PC-3 (cell line): ENCODE data around the gene AIRE. TPM values are rescaled to one million over a fixed set of nuclear protein-coding genes. Genes with fewer than 3 reads are reported as not detected.

ENCODE experiments used
- ATAC-seq: fragments of 200-7000 bp; cut with Tn5 transposase; 2 replicates; pipeline ENCODE4 v1.9.1; 2020; ENCODE audit warnings: mild to moderate bottlenecking, moderate library complexity
- BruUV-seq: library from RNA; stranded (reverse); fragments of 400-500 nt; replicated peaks from 2 replicates; lab custom pipeline; 2021; lab: Mats Ljungman, UMichigan
- CTCF ChIA-PET: fragments of 300-600 bp; sonication (Branson Sonifier 250); formaldehyde crosslinking; loops from one replicate; lab custom pipeline; 2022; ENCODE audit warnings: antibody characterized with exemption; lab: Charles Lee
- POLR2A ChIA-PET: fragments of 300-600 bp; sonication (Branson Sonifier 250); formaldehyde crosslinking; loops from one replicate; lab custom pipeline; 2022; ENCODE audit warnings: antibody characterized with exemption; ENCODE audit not compliant: unreplicated experiment; lab: Charles Lee
- DNase-seq: peaks from one replicate; pipeline ENCODE4 v3.0.0-alpha.2; 2015
- H2AFZ ChIP-seq: fragments of 300-600 bp; sonication (generic); 2 replicates; pipeline ENCODE4 v1.6.0; 2016; ENCODE audit warnings: antibody characterized with exemption, low read length
- H3F3A ChIP-seq: fragments of 300-600 bp; sonication (generic); one replicate; pipeline ENCODE4 v1.6.0; 2017; ENCODE audit warnings: antibody characterized with exemption, low read length, control low read depth, mild to moderate bottlenecking; ENCODE audit not compliant: unreplicated experiment
- H3K27ac ChIP-seq: fragments of 300-600 bp; sonication (generic); 2 replicates; pipeline ENCODE4 v1.5.1; 2016; ENCODE audit warnings: mild to moderate bottlenecking, low read length
- H3K27me3 ChIP-seq: fragments of 300-600 bp; sonication (generic); 2 replicates; pipeline ENCODE4 v1.6.1; 2016; ENCODE audit warnings: low read length, mixed read lengths
- H3K36me3 ChIP-seq: fragments of 300-600 bp; sonication (generic); 2 replicates; pipeline ENCODE4 v1.6.1; 2016; ENCODE audit warnings: low read depth, mixed run types, low read length, mixed read lengths
- H3K4me1 ChIP-seq: fragments of 300-600 bp; sonication (generic); 2 replicates; pipeline ENCODE4 v1.5.1; 2016; ENCODE audit warnings: low read length; ENCODE audit not compliant: insufficient read depth
- H3K4me2 ChIP-seq: fragments of 300-600 bp; sonication (generic); 2 replicates; pipeline ENCODE4 v1.6.0; 2016; ENCODE audit warnings: low read length
- H3K4me3 ChIP-seq: fragments of 300-600 bp; sonication (generic); 2 replicates; pipeline ENCODE4 v1.5.1; 2016; ENCODE audit warnings: mild to moderate bottlenecking, low read length, mixed read lengths
- H3K79me2 ChIP-seq: fragments of 300-600 bp; sonication (generic); 2 replicates; pipeline ENCODE4 v1.6.1; 2017; ENCODE audit warnings: low read length, mixed read lengths
- H3K9ac ChIP-seq: fragments of 300-600 bp; sonication (generic); 2 replicates; pipeline ENCODE4 v1.6.0; 2016; ENCODE audit warnings: mild to moderate bottlenecking, low read length
- H3K9me2 ChIP-seq: fragments of 300-600 bp; sonication (generic); replicated peaks from 2 replicates; pipeline ENCODE4 v1.6.1; 2016; ENCODE audit warnings: mixed run types, low read length, mixed read lengths
- H3K9me3 ChIP-seq: fragments of 300-600 bp; sonication (generic); 2 replicates; pipeline ENCODE4 v1.6.1; 2016; ENCODE audit warnings: low read length, mixed read lengths
- H4K20me1 ChIP-seq: fragments of 300-600 bp; sonication (generic); 2 replicates; pipeline ENCODE4 v1.6.1; 2016; ENCODE audit warnings: low read length, mixed read lengths
- EZH2 ChIP-seq: fragments of 300-600 bp; sonication (generic); IDR thresholded peaks from one replicate; pipeline ENCODE4 v1.6.1; 2017; ENCODE audit warnings: antibody characterized with exemption, mild to moderate bottlenecking, low read length; ENCODE audit not compliant: unreplicated experiment
- EZH2phosphoT487 ChIP-seq: fragments of 300-600 bp; sonication (generic); IDR thresholded peaks from 2 replicates; pipeline ENCODE4 v1.6.1; 2018; ENCODE audit warnings: mild to moderate bottlenecking, antibody characterized with exemption, low read length, borderline replicate concordance
- intact Hi-C: fragments of 100-400 bp; cut with micrococcal nuclease; formaldehyde crosslinking; loops from 2 replicates; pipeline ENCODE4 v1.9.0; 2023
- total RNA-seq: library from RNA; depleted of rRNA; stranded (reverse); fragments of >200 nt; gene quantifications from 2 replicates; pipeline ENCODE4 v1.2.3, GENCODE V29; 2014
- TF ChIP-seq, protein P1 (sequence below): fragments of 300-600 bp; sonication (generic); conservative IDR thresholded peaks from 2 replicates; pipeline ENCODE4 v1.5.1; 2017; ENCODE audit warnings: antibody characterized with exemption, low read depth, mild to moderate bottlenecking, low read length

The AIRE gene
- total RNA-seq, 1 experiment from 2014 or later = not detected

DNA sequence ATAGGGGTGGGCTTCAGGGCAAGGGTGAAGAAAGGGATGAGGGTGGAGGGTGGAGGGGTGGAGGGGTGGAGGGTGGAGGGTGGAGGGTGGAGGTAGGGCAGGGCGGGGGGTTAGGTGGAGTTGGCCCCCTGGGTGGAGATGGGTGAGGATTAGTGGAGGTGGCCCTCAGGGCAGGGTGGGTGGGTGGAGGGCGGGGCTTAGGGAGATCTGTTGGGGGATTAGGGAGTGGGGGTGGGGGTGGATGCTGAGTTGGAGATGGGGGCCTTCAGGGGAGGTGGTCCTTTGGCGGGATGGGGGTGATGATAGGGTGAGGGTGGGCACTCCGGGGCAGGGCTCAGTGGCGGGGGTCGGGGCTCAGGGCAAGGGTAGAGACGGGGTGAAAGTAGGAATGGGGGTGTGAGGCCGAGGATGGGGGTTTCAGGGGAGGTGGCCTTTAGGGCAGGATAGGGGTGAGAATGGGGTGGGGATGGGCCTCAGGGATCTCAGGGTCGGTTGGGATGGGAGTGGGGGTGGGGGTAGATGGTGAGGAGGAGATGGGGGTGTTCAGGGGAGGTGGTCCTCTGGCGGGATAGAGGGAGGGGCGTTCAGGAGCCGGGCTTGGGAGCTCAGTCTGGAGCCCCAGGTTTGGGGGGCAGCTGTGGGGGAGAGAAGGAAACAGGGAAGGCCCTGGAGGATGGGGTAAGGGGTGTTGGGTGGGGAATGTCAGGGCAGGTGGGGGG, 23.2 kb upstream of the AIRE start:
- no peaks in the 10 kb centered on the region for H3K4me1 ChIP-seq
- H3K9me2 ChIP-seq = no peaks in the 10 kb centered on the region
- no peaks in the 10 kb centered on the region for H3K9me3 ChIP-seq
- no peak for TF ChIP-seq EZH2phosphoT487
- TF ChIP-seq, protein P1, sequence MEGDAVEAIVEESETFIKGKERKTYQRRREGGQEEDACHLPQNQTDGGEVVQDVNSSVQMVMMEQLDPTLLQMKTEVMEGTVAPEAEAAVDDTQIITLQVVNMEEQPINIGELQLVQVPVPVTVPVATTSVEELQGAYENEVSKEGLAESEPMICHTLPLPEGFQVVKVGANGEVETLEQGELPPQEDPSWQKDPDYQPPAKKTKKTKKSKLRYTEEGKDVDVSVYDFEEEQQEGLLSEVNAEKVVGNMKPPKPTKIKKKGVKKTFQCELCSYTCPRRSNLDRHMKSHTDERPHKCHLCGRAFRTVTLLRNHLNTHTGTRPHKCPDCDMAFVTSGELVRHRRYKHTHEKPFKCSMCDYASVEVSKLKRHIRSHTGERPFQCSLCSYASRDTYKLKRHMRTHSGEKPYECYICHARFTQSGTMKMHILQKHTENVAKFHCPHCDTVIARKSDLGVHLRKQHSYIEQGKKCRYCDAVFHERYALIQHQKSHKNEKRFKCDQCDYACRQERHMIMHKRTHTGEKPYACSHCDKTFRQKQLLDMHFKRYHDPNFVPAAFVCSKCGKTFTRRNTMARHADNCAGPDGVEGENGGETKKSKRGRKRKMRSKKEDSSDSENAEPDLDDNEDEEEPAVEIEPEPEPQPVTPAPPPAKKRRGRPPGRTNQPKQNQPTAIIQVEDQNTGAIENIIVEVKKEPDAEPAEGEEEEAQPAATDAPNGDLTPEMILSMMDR = no peak
- no peak for TF ChIP-seq EZH2
- ATAC-seq (no peak), DNase-seq (no peak)
- H3K9ac ChIP-seq = no peak overlapping the region
- POLR2A ChIA-PET = no interaction called here
- no peak overlapping the region for H3K4me3 ChIP-seq
- H3K4me2 ChIP-seq = no peak overlapping the region
- no peaks in the 10 kb centered on the region for H4K20me1 ChIP-seq
- intact Hi-C loops = no loop called here
- no peaks in the 10 kb centered on the region for H3K79me2 ChIP-seq
- H3F3A ChIP-seq = no peaks in the 10 kb centered on the region
- H3K27me3 ChIP-seq = no peaks in the 10 kb centered on the region
- H2AFZ ChIP-seq = no peak overlapping the region
- no peak overlapping the region for H3K27ac ChIP-seq
- no TSS peak for BruUV-seq
- no peaks in the 10 kb centered on the region for H3K36me3 ChIP-seq
- CTCF ChIA-PET = no interaction called here

DNA sequence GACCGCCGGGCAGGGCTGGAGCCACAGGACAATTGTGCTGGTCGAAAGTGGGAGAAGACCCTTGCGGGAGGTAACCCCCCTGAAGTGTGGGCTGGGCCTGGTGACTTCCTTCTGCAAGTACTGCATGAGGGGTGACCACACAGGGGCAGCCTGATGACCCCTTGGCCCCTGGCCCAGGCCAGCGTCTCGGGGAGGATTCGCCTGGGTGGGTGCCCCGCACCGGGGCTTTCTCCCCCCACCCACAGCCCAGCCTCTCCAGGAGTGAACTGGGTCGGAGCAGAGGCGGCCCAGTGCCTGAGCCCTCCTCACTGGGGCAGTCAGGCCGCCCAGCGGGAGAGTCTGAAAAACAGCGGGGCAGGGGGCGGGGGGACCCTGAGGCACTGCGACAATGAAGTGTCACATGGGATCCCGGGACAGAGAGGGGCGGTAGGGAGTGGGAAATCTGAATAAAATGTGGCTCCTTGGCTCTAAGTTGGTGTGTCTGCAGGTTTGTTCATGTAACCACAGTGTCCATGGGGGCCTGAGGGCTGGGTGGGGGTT, 22.4 kb upstream of the AIRE start:
- Histone ChIP-seq H3K4me2 (no peak overlapping the region), H3K27me3 (no peaks in the 10 kb centered on the region), H2AFZ (no peak overlapping the region), H3K27ac (no peak overlapping the region), H3K9me2 (no peaks in the 10 kb centered on the region), H3K4me3 (no peak overlapping the region), H3K9me3 (no peaks in the 10 kb centered on the region), H4K20me1 (no peaks in the 10 kb centered on the region), H3K79me2 (no peaks in the 10 kb centered on the region), H3K36me3 (no peaks in the 10 kb centered on the region), H3K4me1 (no peaks in the 10 kb centered on the region), H3F3A (no peaks in the 10 kb centered on the region), H3K9ac (no peak overlapping the region)
- ATAC-seq (no peak), DNase-seq (no peak)
- POLR2A ChIA-PET = interaction anchor here (0.5 kb wide), 1 partner anchor 76 kb away, joined by 3 read pairs; the partner anchor contains the start of gene CFAP410
- intact Hi-C loops = no loop called here
- CTCF ChIA-PET = no interaction called here
- TF ChIP-seq EZH2phosphoT487 = no peak
- TF ChIP-seq, protein P1 = no peak
- no peak for TF ChIP-seq EZH2
- BruUV-seq = no TSS peak

DNA sequence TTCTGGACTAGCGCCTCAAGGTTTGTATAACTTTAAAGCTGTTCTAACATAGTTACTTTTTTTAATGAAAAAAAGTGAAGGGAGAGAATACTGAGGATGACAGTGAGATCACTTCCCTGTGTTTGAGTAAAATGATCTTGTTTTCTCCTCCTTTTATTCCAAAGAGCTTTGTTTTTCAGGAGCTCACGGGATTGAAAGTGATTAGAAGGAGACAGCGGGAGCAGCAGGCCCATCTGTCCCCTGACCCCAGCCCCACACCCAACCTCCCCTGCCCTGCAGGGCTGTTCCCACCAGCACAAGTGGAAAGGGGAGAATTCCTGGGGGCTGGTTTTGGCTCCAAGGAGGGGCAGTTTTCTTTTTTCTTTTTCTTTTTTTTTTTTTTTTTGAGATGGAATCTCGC, 21.9 kb upstream of the AIRE start:
- H3K36me3 ChIP-seq = no peaks in the 10 kb centered on the region
- no peaks in the 10 kb centered on the region for H3K4me1 ChIP-seq
- ATAC-seq = no peak
- H3F3A ChIP-seq = no peaks in the 10 kb centered on the region
- no peak for DNase-seq
- ChIA-PET POLR2A (interaction anchor here (0.5 kb wide), 1 partner anchor 75 kb away, joined by 3 read pairs; the partner anchor contains the start of gene CFAP410), CTCF (interaction anchor here (0.6 kb wide), 1 partner anchor 52 kb away, joined by 3 read pairs; no protein-coding TSS in a partner anchor)
- no peaks in the 10 kb centered on the region for H3K27me3 ChIP-seq
- no peak overlapping the region for H3K9ac ChIP-seq
- no TSS peak for BruUV-seq
- no peaks in the 10 kb centered on the region for H4K20me1 ChIP-seq
- H3K4me2 ChIP-seq = no peak overlapping the region
- no peaks in the 10 kb centered on the region for H3K79me2 ChIP-seq
- no peak overlapping the region for H3K4me3 ChIP-seq
- no peaks in the 10 kb centered on the region for H3K9me3 ChIP-seq
- H3K9me2 ChIP-seq = no peaks in the 10 kb centered on the region
- intact Hi-C loops = no loop called here
- TF ChIP-seq, protein P1 = no peak
- TF ChIP-seq EZH2 (no peak), EZH2phosphoT487 (no peak)
- no peak overlapping the region for H2AFZ ChIP-seq
- H3K27ac ChIP-seq = no peak overlapping the region
